ENCODE data around the gene TOR2A. TPM values are rescaled to one million over a fixed set of nuclear protein-coding genes. Genes with fewer than 3 reads are reported as not detected.

TOR2A gene
- total and polyA plus RNA-seq, 2 of the 8 experiments (the other 6 are each of a cell fraction or from before 2014, with no cell fraction given), result 18.7 to 24.9 TPM

DNA sequence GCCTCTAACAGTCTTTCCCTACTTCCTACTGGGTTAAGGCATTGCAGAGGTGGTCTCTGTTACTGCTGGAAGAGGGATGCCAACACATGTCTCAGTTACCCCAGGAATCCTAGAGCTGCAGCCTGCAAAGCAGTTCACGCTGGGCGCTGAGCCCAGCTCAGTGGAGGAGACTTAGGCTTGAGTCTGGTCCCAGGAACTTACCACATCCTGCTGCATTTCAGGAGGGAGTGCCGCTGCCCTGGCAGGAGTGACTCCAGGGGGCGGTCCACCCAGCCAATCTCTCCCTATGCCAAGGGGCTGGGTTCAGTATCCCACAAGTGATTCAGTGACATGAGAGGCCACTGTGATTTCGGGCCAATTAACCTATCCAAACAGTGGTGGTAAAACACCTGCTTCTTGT is 11.7 kb downstream of the TOR2A start:
- Histone ChIP-seq H3K79me2 (ENCODE audit: control insufficient read depth in 1 of 2, insufficient read depth in 2 of 2, low read length in 2 of 2) (no peaks in the 10 kb centered on the region), H4K5ac (ENCODE audit: insufficient read length, low read depth, low read length) (no peak overlapping the region), H2AFZ (ENCODE audit: low read length) (no peak overlapping the region), H3K4me2 (ENCODE audit: insufficient read depth in 1 of 2, low read depth in 2 of 2, low read length in 2 of 2) (no peak overlapping the region), H3K23ac (ENCODE audit: insufficient read length) (no peak overlapping the region), H2BK20ac (ENCODE audit: low read length) (no peak overlapping the region), H3K9me3 (ENCODE audit: insufficient read depth in 2 of 2, low read depth in 1 of 2, low read length in 1 of 2) (no peaks in the 10 kb centered on the region), H4K8ac (ENCODE audit: extremely low read depth, insufficient read depth, low read length) (no peak overlapping the region), H3K9ac (replicated peaks in 1 of 4; ENCODE audit: extremely low read depth in 1 of 4, low read depth in 3 of 4, low read length in 3 of 4) (no peak overlapping the region), H4K20me1 (replicated peaks in 1 of 2; ENCODE audit: control insufficient read depth in 1 of 2, insufficient read depth in 2 of 2, low read length in 2 of 2) (no peaks in the 10 kb centered on the region), H2BK12ac (ENCODE audit: low read depth, low read length) (no peak overlapping the region), H3K27me3 (replicated peaks in 1 of 4; ENCODE audit: control insufficient read depth in 3 of 4, extremely low read depth in 1 of 4, insufficient read depth in 3 of 4, low read length in 3 of 4) (no peaks in the 10 kb centered on the region), H3K18ac (ENCODE audit: extremely low read depth, low read length) (no peak overlapping the region), H3K36me3 (ENCODE audit: control insufficient read depth in 2 of 4, insufficient read depth in 4 of 4, low read length in 3 of 4) (no peaks in the 10 kb centered on the region), H3K79me1 (ENCODE audit: low read depth, low read length) (no peaks in the 10 kb centered on the region), H2BK5ac (ENCODE audit: low read depth, low read length) (no peak overlapping the region), H3K14ac (ENCODE audit: insufficient read length) (no peak overlapping the region), H3K4ac (replicated peaks; ENCODE audit: insufficient read length, low read depth, low read length) (no peak overlapping the region), H3K27ac (ENCODE audit: low read depth, low read length) (no peak overlapping the region), H3K56ac (replicated peaks; ENCODE audit: insufficient read length, low read depth, low read length) (no peak overlapping the region), H2BK120ac (replicated peaks; ENCODE audit: low read depth, low read length) (no peak overlapping the region), H4K91ac (replicated peaks; ENCODE audit: insufficient read length, low read length) (no peak overlapping the region), H3K4me3 (ENCODE audit: extremely low read depth in 1 of 4, insufficient read depth in 2 of 4, low read depth in 3 of 4, low read length in 4 of 4) (no peak overlapping the region), H2AK5ac (ENCODE audit: low read depth, low read length) (no peak overlapping the region), H2BK15ac (ENCODE audit: low read length) (no peak overlapping the region), H3K4me1 (replicated peaks in 1 of 4; ENCODE audit: control insufficient read depth in 3 of 4, insufficient read depth in 4 of 4, low read length in 3 of 4) (peaks cover 0 to 18% (median 13%) of the 10 kb centered on the region in 4 experiments; a peak in 5 of 7 replicates), H3K23me2 (ENCODE audit: low read depth, low read length) (no peaks in the 10 kb centered on the region)
- DNase-seq (ENCODE audit: low read depth in 1 of 2, low spot score in 2 of 2) (no peak), FAIRE-seq (no peak)
- POLR2A ChIA-PET (ENCODE audit: partially characterized antibody), result interaction anchor here (1.0 to 3.2 kb wide), 3 partner anchors 11 to 29 kb away, joined by 3 to 11 read pairs (median 3); partner anchors contain the start of gene TOR2A
- CTCF ChIA-PET (ENCODE audit: partially characterized antibody), result interaction anchor here (1.3 to 3.4 kb wide), 4 partner anchors 11 to 219 kb away, joined by 4 to 22 read pairs (median 4); partner anchors contain the start of gene TOR2A
- WGBS, 2 experiments (ENCODE audit: extremely low coverage in 1 of 2, insufficient coverage in 1 of 2, insufficient read length in 1 of 2, insufficient replicate concordance in 2 of 2, low coverage in 1 of 2, low lambda C conversion rate in 2 of 2, missing lambda C conversion rate in 1 of 2), result 84% methylated on average over 5 of the region's 5 CpGs; no CpG with 5 or more reads in 1 of the 2 experiments
- TF ChIP-seq POU5F1 (IDR thresholded peaks at IDR 0.05; ENCODE audit: low read depth, low read length) (no peak), EP300 (IDR thresholded peaks at IDR 0.05; ENCODE audit: borderline replicate concordance in 1 of 2, low read depth in 2 of 2, low read length in 2 of 2) (no peak), SIN3A (conservative IDR thresholded peaks at IDR 0.05 in 1 of 2, IDR thresholded peaks at IDR 0.05 in 1 of 2; ENCODE audit: low read depth in 1 of 2, low read length in 2 of 2) (no peak), JUND (IDR thresholded peaks at IDR 0.05; ENCODE audit: low read length) (no peak)
